HCT116 (cell line): ENCODE results near the gene KCNIP4.

ENCODE experiments used
- EZH2phosphoT487 ChIP-seq: fragments of 200-600 bp; IDR thresholded peaks from 2 replicates; pipeline ENCODE4 v1.6.1; 2018; ENCODE audit warnings: antibody characterized with exemption, borderline replicate concordance
- MAX ChIP-seq: IDR thresholded peaks from 2 replicates; pipeline ENCODE4 v1.6.1; 2012
- RAD21 ChIP-seq: IDR thresholded peaks from 2 replicates; pipeline ENCODE4 v1.6.1; 2012; ENCODE audit warnings: low read depth, mild to moderate bottlenecking
- SP1 ChIP-seq: IDR thresholded peaks from 2 replicates; pipeline ENCODE4 v1.6.1; 2012; ENCODE audit warnings: low read depth
- ZNF274 ChIP-seq: fragments of 200-500 bp; sonication (Bioruptor generic); IDR thresholded peaks from 2 replicates; pipeline ENCODE4 v1.6.1; 2014; ENCODE audit warnings: mild to moderate bottlenecking, low read depth, low read length, inconsistent platforms
- TF ChIP-seq, protein P1 (sequence below), 3 experiments: fragments of 200-600 bp in 1 of 3; sonication (generic) in 1 of 3; IDR thresholded peaks in 2 of 3; conservative IDR thresholded peaks in 1 of 3; 2 replicates each; pipeline ENCODE4 v1.5.1; 2012 to 2017; ENCODE audit warnings: low read depth in 2 of 3, low read length in 2 of 3, antibody characterized with exemption in 1 of 3, borderline replicate concordance in 1 of 3, control low read depth in 1 of 3, mild to moderate bottlenecking in 1 of 3, mixed read lengths in 1 of 3, mixed run types in 1 of 3, moderate library complexity in 1 of 3; ENCODE audit not compliant: insufficient read depth in 1 of 3

GRCh38 chr4:21571100-21571499 lies 377.5 kb downstream of the KCNIP4 start:
- TF ChIP-seq SP1, result no peak
- no peak for TF ChIP-seq MAX
- no peak for TF ChIP-seq ZNF274
- TF ChIP-seq, protein P1, sequence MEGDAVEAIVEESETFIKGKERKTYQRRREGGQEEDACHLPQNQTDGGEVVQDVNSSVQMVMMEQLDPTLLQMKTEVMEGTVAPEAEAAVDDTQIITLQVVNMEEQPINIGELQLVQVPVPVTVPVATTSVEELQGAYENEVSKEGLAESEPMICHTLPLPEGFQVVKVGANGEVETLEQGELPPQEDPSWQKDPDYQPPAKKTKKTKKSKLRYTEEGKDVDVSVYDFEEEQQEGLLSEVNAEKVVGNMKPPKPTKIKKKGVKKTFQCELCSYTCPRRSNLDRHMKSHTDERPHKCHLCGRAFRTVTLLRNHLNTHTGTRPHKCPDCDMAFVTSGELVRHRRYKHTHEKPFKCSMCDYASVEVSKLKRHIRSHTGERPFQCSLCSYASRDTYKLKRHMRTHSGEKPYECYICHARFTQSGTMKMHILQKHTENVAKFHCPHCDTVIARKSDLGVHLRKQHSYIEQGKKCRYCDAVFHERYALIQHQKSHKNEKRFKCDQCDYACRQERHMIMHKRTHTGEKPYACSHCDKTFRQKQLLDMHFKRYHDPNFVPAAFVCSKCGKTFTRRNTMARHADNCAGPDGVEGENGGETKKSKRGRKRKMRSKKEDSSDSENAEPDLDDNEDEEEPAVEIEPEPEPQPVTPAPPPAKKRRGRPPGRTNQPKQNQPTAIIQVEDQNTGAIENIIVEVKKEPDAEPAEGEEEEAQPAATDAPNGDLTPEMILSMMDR (IDR thresholded peaks at IDR 0.05 in 2 of 3, conservative IDR thresholded peaks at IDR 0.05 in 1 of 3; ENCODE audit: borderline replicate concordance in 1 of 3, insufficient read depth in 1 of 3, low read depth in 2 of 3, low read length in 2 of 3), result no peak
- TF ChIP-seq RAD21, result no peak
- TF ChIP-seq EZH2phosphoT487, result no peak
